Measurements from ENCODE around the gene C2orf68. TPM values are rescaled to one million over a fixed set of nuclear protein-coding genes. Genes with fewer than 3 reads are reported as not detected.

C2orf68 gene
- total and polyA plus RNA-seq, 2 of the 13 experiments (the other 11 are each of a cell fraction or from before 2014, with no cell fraction given) = 47.1 to 77.4 TPM

DNA sequence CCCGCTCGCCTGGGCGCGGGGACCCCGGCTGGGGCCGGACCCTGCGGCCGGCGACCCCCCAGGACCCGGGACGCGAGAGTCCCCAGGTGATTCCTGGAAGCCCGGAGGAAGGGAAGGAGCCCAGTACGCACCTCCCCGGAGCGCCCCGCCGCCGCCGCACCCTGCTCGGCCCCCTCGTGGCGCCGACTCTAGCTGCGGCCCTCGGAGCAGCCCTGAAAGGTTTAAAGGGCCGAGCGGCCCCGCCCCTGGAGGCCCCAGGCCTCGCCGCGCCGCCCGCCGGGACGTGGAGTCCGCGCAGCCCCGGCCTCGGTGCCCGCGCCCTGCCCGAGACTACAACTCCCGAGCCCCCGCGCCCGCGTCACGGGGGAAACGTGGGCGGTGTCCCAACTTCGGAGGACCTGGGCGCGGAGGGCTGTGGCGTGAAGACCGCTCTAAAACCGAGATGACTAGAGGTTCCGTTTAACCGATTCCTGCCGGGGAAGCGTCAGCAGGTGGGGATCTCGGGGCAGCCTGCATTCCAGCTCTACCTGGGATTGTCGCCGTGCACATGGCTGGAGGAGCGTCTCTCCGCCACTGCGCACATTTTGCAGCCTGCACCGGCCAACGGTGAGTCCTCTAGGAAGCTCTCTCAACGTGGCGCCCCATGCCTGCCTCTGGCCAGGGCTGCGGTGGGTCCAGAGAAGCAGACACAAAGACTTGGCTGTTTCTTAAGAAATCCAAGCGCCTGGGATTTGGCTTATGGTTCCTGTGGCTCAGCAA, 9.2 kb downstream of the C2orf68 start, which contains the start of gene TMEM150A (continued):
- TF ChIP-seq AHDC1 (CRISPR knock-in tag; IDR thresholded peaks at IDR 0.05; ENCODE audit: borderline replicate concordance) (no peak), SIN3A (IDR thresholded peaks at IDR 0.05; ENCODE audit: borderline replicate concordance, low read depth, low read length) (peak; percentile 91; the same call in 1 of the 2 replicates), ZGPAT (CRISPR knock-in tag; IDR thresholded peaks at IDR 0.05) (no peak), PPARG (CRISPR knock-in tag; conservative IDR thresholded peaks at IDR 0.05) (no peak), HMGXB3 (CRISPR knock-in tag; IDR thresholded peaks at IDR 0.05; ENCODE audit: borderline replicate concordance) (no peak), FOXO1 (CRISPR knock-in tag; IDR thresholded peaks at IDR 0.05) (peak; percentile 54; the same call in 1 of the 2 replicates), ADNP (CRISPR knock-in tag; IDR thresholded peaks at IDR 0.05) (no peak), ATF3 (CRISPR knock-in tag; IDR thresholded peaks at IDR 0.05) (0 out of 2 replicates have a peak, but pooled peaks have one; percentile 7), GRHL1 (CRISPR knock-in tag; conservative IDR thresholded peaks at IDR 0.05) (no peak)
- TF ChIP-seq, protein P1, sequence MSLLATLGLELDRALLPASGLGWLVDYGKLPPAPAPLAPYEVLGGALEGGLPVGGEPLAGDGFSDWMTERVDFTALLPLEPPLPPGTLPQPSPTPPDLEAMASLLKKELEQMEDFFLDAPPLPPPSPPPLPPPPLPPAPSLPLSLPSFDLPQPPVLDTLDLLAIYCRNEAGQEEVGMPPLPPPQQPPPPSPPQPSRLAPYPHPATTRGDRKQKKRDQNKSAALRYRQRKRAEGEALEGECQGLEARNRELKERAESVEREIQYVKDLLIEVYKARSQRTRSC (CRISPR knock-in tag; IDR thresholded peaks at IDR 0.05; ENCODE audit: low read depth) = no peak
- TF ChIP-seq, protein P2, sequence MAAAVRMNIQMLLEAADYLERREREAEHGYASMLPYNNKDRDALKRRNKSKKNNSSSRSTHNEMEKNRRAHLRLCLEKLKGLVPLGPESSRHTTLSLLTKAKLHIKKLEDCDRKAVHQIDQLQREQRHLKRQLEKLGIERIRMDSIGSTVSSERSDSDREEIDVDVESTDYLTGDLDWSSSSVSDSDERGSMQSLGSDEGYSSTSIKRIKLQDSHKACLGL (CRISPR knock-in tag; IDR thresholded peaks at IDR 0.05) = peak; percentile 95
